MM.1S (cell line): Measurements from ENCODE around the gene DTHD1.

Experiments used
- DNase-seq: peaks from one replicate; pipeline ENCODE4 v3.0.0-alpha.2; 2015
- H2AFZ ChIP-seq: fragments of 300-600 bp; sonication (generic); 2 replicates; pipeline ENCODE4 v1.6.0; 2016; ENCODE audit warnings: antibody characterized with exemption, low read length
- H3F3A ChIP-seq: fragments of 300-600 bp; sonication (generic); 2 replicates; pipeline ENCODE4 v1.6.1; 2016; ENCODE audit warnings: mild to moderate bottlenecking, antibody characterized with exemption, low read length, moderate library complexity, mixed read lengths; ENCODE audit not compliant: insufficient read depth
- H3K27ac ChIP-seq: fragments of 300-600 bp; sonication (generic); 2 replicates; pipeline ENCODE4 v1.5.1; 2016; ENCODE audit warnings: mild to moderate bottlenecking, low read length
- H3K27me3 ChIP-seq: fragments of 300-600 bp; sonication (generic); replicated peaks from 2 replicates; pipeline ENCODE4 v1.6.0; 2016; ENCODE audit warnings: low read length; ENCODE audit not compliant: insufficient read depth
- H3K36me3 ChIP-seq: fragments of 300-600 bp; sonication (generic); replicated peaks from 2 replicates; pipeline ENCODE4 v1.6.1; 2016; ENCODE audit warnings: mild to moderate bottlenecking, low read length, mixed read lengths; ENCODE audit not compliant: insufficient read depth
- H3K4me1 ChIP-seq: fragments of 300-600 bp; sonication (generic); 2 replicates; pipeline ENCODE4 v1.6.1; 2016; ENCODE audit warnings: low read length, mixed read lengths
- H3K4me2 ChIP-seq: fragments of 300-600 bp; sonication (generic); 2 replicates; pipeline ENCODE4 v1.6.0; 2016; ENCODE audit warnings: low read depth, low read length
- H3K4me3 ChIP-seq: fragments of 300-600 bp; sonication (generic); 2 replicates; pipeline ENCODE4 v1.5.1; 2016; ENCODE audit warnings: low read length, mixed read lengths
- H3K79me2 ChIP-seq: fragments of 300-600 bp; sonication (generic); 2 replicates; pipeline ENCODE4 v1.6.1; 2016; ENCODE audit warnings: mixed run types, low read length, mixed read lengths
- H3K9ac ChIP-seq: fragments of 300-600 bp; sonication (generic); 2 replicates; pipeline ENCODE4 v1.6.1; 2016; ENCODE audit warnings: low read length, mixed read lengths
- H3K9me2 ChIP-seq: fragments of 300-600 bp; sonication (generic); replicated peaks from 2 replicates; pipeline ENCODE4 v1.6.1; 2016; ENCODE audit warnings: mild to moderate bottlenecking, low read length, mixed read lengths; ENCODE audit not compliant: insufficient read depth
- H3K9me3 ChIP-seq: fragments of 300-600 bp; sonication (generic); replicated peaks from 2 replicates; pipeline ENCODE4 v1.6.1; 2016; ENCODE audit warnings: mild to moderate bottlenecking, low read length, mixed read lengths; ENCODE audit not compliant: insufficient read depth
- H4K20me1 ChIP-seq: fragments of 300-600 bp; sonication (generic); 2 replicates; pipeline ENCODE4 v1.6.1; 2016; ENCODE audit warnings: mild to moderate bottlenecking, low read length, moderate library complexity, mixed read lengths; ENCODE audit not compliant: insufficient read depth
- EZH2 ChIP-seq: fragments of 300-600 bp; sonication (generic); optimal IDR thresholded peaks from 2 replicates; pipeline ENCODE3; 2017; ENCODE audit warnings: low read depth, mild to moderate bottlenecking, antibody characterized with exemption, low read length, mixed read lengths
- EZH2phosphoT487 ChIP-seq: fragments of 300-600 bp; sonication (generic); IDR thresholded peaks from 2 replicates; pipeline ENCODE4 v1.6.1; 2018; ENCODE audit warnings: antibody characterized with exemption, low read length
- TF ChIP-seq, protein P1 (sequence below): fragments of 300-600 bp; sonication (generic); IDR thresholded peaks from 2 replicates; pipeline ENCODE4 v1.5.1; 2016; ENCODE audit warnings: antibody characterized with exemption, low read length, mixed read lengths

DTHD1 gene

DNA sequence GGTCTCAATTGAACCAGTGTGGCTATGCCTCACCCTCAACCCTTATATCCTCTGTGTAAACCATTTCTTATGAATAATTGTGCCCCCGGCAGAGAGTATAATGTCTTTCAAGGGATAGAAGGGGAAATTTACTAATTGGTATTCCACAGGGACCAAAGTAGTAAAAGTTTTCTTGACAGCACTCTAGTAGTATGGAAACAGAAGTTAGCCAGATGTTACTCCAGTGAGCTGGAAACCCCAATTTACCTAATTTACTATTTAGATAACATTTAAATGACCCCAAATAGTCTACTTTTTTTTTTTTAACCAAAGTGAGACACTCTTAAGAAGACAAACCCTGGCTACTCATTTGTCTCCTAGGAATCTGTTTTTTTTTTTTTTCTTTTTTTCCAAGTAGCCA lies 32.3 kb downstream of the DTHD1 start:
- Histone ChIP-seq H3K36me3 (no peaks in the 10 kb centered on the region), H3K9ac (no peak overlapping the region), H3K27ac (no peak overlapping the region), H3K4me3 (no peak overlapping the region), H3K4me2 (no peak overlapping the region), H3F3A (0 out of 2 replicates have a peak, but pooled peaks cover 3% of the 10 kb centered on the region), H3K79me2 (no peaks in the 10 kb centered on the region), H4K20me1 (no peaks in the 10 kb centered on the region), H3K9me3 (no peaks in the 10 kb centered on the region), H2AFZ (no peak overlapping the region), H3K9me2 (no peaks in the 10 kb centered on the region), H3K4me1 (0 out of 2 replicates have a peak, but pooled peaks cover 4% of the 10 kb centered on the region), H3K27me3 (no peaks in the 10 kb centered on the region)
- TF ChIP-seq EZH2 (no peak), EZH2phosphoT487 (no peak)
- TF ChIP-seq, protein P1, sequence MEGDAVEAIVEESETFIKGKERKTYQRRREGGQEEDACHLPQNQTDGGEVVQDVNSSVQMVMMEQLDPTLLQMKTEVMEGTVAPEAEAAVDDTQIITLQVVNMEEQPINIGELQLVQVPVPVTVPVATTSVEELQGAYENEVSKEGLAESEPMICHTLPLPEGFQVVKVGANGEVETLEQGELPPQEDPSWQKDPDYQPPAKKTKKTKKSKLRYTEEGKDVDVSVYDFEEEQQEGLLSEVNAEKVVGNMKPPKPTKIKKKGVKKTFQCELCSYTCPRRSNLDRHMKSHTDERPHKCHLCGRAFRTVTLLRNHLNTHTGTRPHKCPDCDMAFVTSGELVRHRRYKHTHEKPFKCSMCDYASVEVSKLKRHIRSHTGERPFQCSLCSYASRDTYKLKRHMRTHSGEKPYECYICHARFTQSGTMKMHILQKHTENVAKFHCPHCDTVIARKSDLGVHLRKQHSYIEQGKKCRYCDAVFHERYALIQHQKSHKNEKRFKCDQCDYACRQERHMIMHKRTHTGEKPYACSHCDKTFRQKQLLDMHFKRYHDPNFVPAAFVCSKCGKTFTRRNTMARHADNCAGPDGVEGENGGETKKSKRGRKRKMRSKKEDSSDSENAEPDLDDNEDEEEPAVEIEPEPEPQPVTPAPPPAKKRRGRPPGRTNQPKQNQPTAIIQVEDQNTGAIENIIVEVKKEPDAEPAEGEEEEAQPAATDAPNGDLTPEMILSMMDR = no peak
- no peak for DNase-seq

DNA sequence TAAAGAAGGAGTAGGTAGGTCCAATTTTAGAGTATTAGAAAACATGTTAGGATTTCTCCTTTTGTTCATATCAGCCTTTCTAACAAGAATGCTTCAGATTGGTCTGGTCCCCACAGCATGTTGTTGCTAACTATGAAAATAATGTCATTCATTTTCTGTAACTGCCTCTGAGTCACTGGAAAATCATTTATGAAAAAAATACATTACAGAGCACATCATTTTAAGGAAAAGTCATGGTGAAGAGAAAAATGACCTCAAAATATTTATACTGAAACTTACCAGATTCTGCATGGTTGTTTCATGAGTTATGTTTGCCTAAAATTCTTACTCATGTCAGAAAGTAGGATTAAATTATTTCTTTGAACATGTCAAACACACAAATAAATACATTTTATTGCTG lies 35.2 kb downstream of the DTHD1 start:
- H3K4me3 ChIP-seq = no peak overlapping the region
- no peak overlapping the region for H3K9ac ChIP-seq
- H3K27me3 ChIP-seq = no peaks in the 10 kb centered on the region
- no peak overlapping the region for H2AFZ ChIP-seq
- H3K27ac ChIP-seq = no peak overlapping the region
- DNase-seq = no peak
- H3K9me3 ChIP-seq = no peaks in the 10 kb centered on the region
- H3K4me1 ChIP-seq = peaks cover 11% of the 10 kb centered on the region
- H3K79me2 ChIP-seq = no peaks in the 10 kb centered on the region
- H3K36me3 ChIP-seq = no peaks in the 10 kb centered on the region
- H3F3A ChIP-seq = no peaks in the 10 kb centered on the region
- TF ChIP-seq EZH2 (no peak), EZH2phosphoT487 (no peak)
- TF ChIP-seq, protein P1 = no peak
- H3K4me2 ChIP-seq = no peak overlapping the region
- H4K20me1 ChIP-seq = no peaks in the 10 kb centered on the region
- H3K9me2 ChIP-seq = no peaks in the 10 kb centered on the region

DNA sequence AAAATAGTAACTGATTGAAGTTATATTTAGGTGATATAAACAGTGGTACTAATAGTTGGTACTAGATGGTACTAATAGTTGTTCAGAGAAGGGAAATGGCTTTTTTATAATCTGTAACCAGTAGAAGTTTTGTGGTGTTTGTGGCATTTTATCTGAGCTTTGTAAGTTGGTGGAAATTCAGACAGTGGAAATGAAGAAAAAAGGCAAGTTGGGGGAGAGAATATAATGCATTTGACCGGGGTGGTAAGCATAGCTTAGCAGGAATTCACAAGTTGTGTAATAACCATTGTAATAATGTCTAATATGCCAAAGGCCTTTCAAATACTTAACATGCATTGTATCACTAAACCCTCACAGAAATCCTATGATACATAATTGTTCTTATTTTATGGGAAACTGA lies 36.3 kb downstream of the DTHD1 start:
- Histone ChIP-seq H3K79me2 (no peaks in the 10 kb centered on the region), H3K9ac (no peak overlapping the region), H3K4me2 (no peak overlapping the region), H3K4me1 (peaks cover 11% of the 10 kb centered on the region), H3F3A (no peaks in the 10 kb centered on the region), H3K4me3 (no peak overlapping the region), H3K9me2 (no peaks in the 10 kb centered on the region), H3K36me3 (no peaks in the 10 kb centered on the region), H4K20me1 (no peaks in the 10 kb centered on the region), H3K27ac (no peak overlapping the region), H2AFZ (no peak overlapping the region), H3K9me3 (no peaks in the 10 kb centered on the region), H3K27me3 (no peaks in the 10 kb centered on the region)
- TF ChIP-seq, protein P1 = no peak
- TF ChIP-seq EZH2 (no peak), EZH2phosphoT487 (no peak)
- no peak for DNase-seq
